Smooth muscle cell of the pulmonary artery (primary cell): Measurements from ENCODE around the gene DUT. TPM values are rescaled to one million over a fixed set of nuclear protein-coding genes. Genes with fewer than 3 reads are reported as not detected.

ENCODE experiments used
- total RNA-seq: library from RNA; depleted of rRNA; stranded (reverse); fragments of >200 nt; gene quantifications from 2 replicates; pipeline ENCODE4 v1.2.3, GENCODE V29; 2014

DUT gene
- total RNA-seq: 36.3 and 46.0 TPM in 2 replicates

DNA sequence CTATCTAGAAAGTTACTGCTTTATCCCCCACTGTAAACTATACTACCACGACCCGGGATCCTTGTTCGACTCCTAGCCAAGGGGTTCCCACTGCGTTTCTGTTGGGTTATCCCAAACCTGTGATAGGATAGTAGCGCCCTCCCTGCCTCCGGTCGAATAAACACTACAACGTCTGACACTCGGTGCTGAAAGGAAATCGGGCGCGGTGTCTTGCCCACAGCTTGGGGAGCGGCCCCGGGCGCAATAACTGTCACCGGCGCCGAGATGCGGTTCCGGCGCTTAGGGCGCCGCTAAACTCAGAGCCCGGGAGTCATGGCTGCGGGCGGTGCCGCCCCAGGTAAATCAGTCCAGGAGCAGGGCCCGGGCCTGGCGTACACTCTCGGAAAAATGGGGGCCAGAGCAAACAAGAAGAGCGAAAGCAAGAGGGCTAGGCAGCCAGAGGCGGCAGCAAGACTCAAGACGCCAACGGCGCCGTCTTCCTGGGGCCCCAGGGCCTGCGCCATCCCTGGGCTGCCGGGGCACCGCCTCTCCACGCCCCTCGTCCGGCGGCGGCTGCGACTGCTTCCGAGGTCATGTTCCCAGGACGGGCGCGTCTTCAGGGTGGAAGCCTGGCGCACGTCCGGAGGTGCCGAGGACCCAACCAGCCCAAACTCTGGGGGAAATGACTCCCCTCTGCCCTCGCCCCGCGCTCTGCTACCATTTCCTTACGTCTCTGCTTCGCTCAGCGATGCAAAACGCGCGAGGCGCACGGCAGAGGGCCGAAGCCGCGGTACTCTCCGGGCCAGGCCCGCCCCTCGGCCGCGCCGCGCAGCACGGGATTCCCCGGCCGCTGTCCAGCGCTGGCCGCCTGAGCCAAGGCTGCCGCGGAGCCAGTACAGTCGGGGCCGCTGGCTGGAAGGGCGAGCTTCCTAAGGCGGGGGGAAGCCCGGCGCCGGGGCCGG is at the start of gene DUT:
Gene DUT (plus strand): TSS at position 575 of the 941 bp plus-strand sequence. CDS start 87 bp downstream, at position 662.

Other genes starting within 250 kb of the DUT start
- not detected in 2 replicates for gene SLC24A5, start 210.4 kb upstream of the DUT start, total RNA-seq
- 6.3 and 8.5 TPM in 2 replicates for gene MYEF2, start 153.1 kb upstream of the DUT start, total RNA-seq
- gene CTXN2, start 139.8 kb upstream of the DUT start, total RNA-seq: not detected in 2 replicates
- not detected in 2 replicates for gene SLC12A1, start 125.1 kb upstream of the DUT start, total RNA-seq